Fibroblast of gingiva (primary cell): Measurements from ENCODE around the gene MORC4.
A peak's percentile ranks its signal among the peaks of the same experiment; 100 is the strongest.

Experiments
- DNase-seq: peaks from one replicate; pipeline ENCODE4 v3.0.0-alpha.2; 2011; ENCODE audit warnings: low read depth

The MORC4 gene

GRCh38 chrX:106952988-106953387, 47.0 kb downstream of the MORC4 start:
- DNase-seq = no peak

GRCh38 chrX:106952538-106952937, 47.5 kb downstream of the MORC4 start:
- no peak for DNase-seq

GRCh38 chrX:106952089-106952488, 47.9 kb downstream of the MORC4 start:
- no peak for DNase-seq

- DNase-seq = no peak
These were observed 48.8 kb downstream of the MORC4 start for GRCh38 chrX:106951230-106951629.

- no peak for DNase-seq
These were observed 49.6 kb downstream of the MORC4 start for GRCh38 chrX:106950381-106950780.

GRCh38 chrX:106949366-106949765, 50.6 kb downstream of the MORC4 start:
- DNase-seq = no peak

- no peak for DNase-seq
These were observed 51.4 kb downstream of the MORC4 start for GRCh38 chrX:106948641-106949040.

- no peak for DNase-seq
These were observed 53.5 kb downstream of the MORC4 start for GRCh38 chrX:106946464-106946863.

- DNase-seq = no peak
These were observed 59.9 kb downstream of the MORC4 start for GRCh38 chrX:106940068-106940467.

- no peak for DNase-seq
These were observed 60.4 kb downstream of the MORC4 start for GRCh38 chrX:106939566-106939965.

- DNase-seq = no peak
These were observed 63.8 kb downstream of the MORC4 start for GRCh38 chrX:106936246-106936645.

GRCh38 chrX:106935175-106935574, 64.8 kb downstream of the MORC4 start:
- no peak for DNase-seq

GRCh38 chrX:106933538-106933961, 66.5 kb downstream of the MORC4 start:
- DNase-seq = no peak

- peak; percentile 24 for DNase-seq
These were observed 67.0 kb downstream of the MORC4 start for GRCh38 chrX:106932960-106933537.

- peak; percentile 2 for DNase-seq
These were observed 67.5 kb downstream of the MORC4 start for GRCh38 chrX:106932492-106932923.

GRCh38 chrX:106931831-106932491, 68.1 kb downstream of the MORC4 start:
- no peak for DNase-seq

GRCh38 chrX:106928227-106928626, 71.8 kb downstream of the MORC4 start:
- DNase-seq = no peak

GRCh38 chrX:106927700-106928099, 72.3 kb downstream of the MORC4 start:
- DNase-seq = no peak

- DNase-seq = no peak
These were observed 73.0 kb downstream of the MORC4 start for GRCh38 chrX:106927023-106927422.

- DNase-seq = no peak
These were observed 78.4 kb downstream of the MORC4 start for GRCh38 chrX:106921637-106922036.

- DNase-seq = no peak
These were observed 80.0 kb downstream of the MORC4 start, which contains the start of gene CLDN2 for GRCh38 chrX:106919932-106920452. TSS of gene CLDN2 (plus strand) at chrX:106920402. CDS start at chrX:106928229, 7,827 bp downstream.

- DNase-seq = no peak
These were observed 82.0 kb downstream of the MORC4 start for GRCh38 chrX:106917830-106918500.

GRCh38 chrX:106912864-106913263, 87.1 kb downstream of the MORC4 start:
- peak; percentile 13 for DNase-seq
